ENCODE results near the gene OR2AT4. TPM values are rescaled to one million over a fixed set of nuclear protein-coding genes. Genes with fewer than 3 reads are reported as not detected.
"Not testable (repeated sequence)": the region's sequence is repeated elsewhere in the genome, so short reads cannot be mapped to it uniquely, and the experiment has no call there.

Gene OR2AT4
- total RNA-seq, 3 donors from 2014 or later (not counting 1 experiment from before 2014, with no cell fraction given), result not detected

DNA sequence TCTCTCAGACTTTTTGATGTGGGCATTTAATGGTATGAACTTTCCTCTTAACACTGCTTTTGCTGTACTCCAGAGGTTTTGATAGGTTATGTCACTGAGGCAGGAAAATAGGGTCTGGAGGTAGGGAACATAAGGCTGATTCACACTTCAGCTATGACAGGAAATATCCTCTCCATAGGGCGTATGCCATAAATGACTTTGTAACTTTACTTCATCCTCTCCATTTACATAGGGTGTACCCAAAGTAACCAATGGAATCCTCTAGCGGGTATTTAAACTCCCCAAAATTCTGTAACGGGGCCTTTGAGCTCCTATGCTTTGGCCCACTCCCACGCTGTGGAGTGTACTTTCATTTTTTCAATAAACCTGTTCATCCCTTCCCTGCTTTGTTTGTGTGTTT lies 49.5 kb downstream of the OR2AT4 start:
- Mint-ChIP-seq H3K9me3 (no peaks in the 10 kb centered on the region), H3K4me3 (no peak overlapping the region), H3K36me3 (no peaks in the 10 kb centered on the region), H3K27me3 (ENCODE audit: low read depth in 2 of 2) (peaks cover 12 to 14% of the 10 kb centered on the region in 2 donors), H3K27ac (no peak overlapping the region), H3K4me1 (no peaks in the 10 kb centered on the region)
- Histone ChIP-seq H3K9me3 (ENCODE audit: control insufficient read depth, insufficient read depth, low read length) (no peaks in the 10 kb centered on the region), H3K27ac (ENCODE audit: low read length) (no peak overlapping the region), H3K4me1 (ENCODE audit: control insufficient read depth, insufficient read depth, low read length) (no peaks in the 10 kb centered on the region), H3K36me3 (ENCODE audit: control insufficient read depth, insufficient read depth, low read length) (no peaks in the 10 kb centered on the region), H3K27me3 (ENCODE audit: control insufficient read depth, insufficient read depth, low read length) (no peaks in the 10 kb centered on the region), H3K4me3 (ENCODE audit: low read length) (no peak overlapping the region)
- WGBS (ENCODE audit: insufficient coverage), result 93% methylated on average over 4 of the region's 4 CpGs
- ATAC-seq (no peak), DNase-seq (no peak)
- intact Hi-C loops (cut with micrococcal nuclease), result no loop called here
- TF ChIP-seq, protein P1, sequence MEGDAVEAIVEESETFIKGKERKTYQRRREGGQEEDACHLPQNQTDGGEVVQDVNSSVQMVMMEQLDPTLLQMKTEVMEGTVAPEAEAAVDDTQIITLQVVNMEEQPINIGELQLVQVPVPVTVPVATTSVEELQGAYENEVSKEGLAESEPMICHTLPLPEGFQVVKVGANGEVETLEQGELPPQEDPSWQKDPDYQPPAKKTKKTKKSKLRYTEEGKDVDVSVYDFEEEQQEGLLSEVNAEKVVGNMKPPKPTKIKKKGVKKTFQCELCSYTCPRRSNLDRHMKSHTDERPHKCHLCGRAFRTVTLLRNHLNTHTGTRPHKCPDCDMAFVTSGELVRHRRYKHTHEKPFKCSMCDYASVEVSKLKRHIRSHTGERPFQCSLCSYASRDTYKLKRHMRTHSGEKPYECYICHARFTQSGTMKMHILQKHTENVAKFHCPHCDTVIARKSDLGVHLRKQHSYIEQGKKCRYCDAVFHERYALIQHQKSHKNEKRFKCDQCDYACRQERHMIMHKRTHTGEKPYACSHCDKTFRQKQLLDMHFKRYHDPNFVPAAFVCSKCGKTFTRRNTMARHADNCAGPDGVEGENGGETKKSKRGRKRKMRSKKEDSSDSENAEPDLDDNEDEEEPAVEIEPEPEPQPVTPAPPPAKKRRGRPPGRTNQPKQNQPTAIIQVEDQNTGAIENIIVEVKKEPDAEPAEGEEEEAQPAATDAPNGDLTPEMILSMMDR (IDR thresholded peaks at IDR 0.05), result no peak

GRCh38 chr11:75046668-75047067 lies 50.0 kb downstream of the OR2AT4 start:
- WGBS (ENCODE audit: insufficient coverage), result 86% methylated on average over 5 of the region's 5 CpGs
- H3K9me3 Mint-ChIP-seq; intact Hi-C loops (cut with micrococcal nuclease); DNase-seq; H3K4me3 Mint-ChIP-seq; ATAC-seq; H3K27me3 ChIP-seq (ENCODE audit: control insufficient read depth, insufficient read depth, low read length); H3K4me3 ChIP-seq (ENCODE audit: low read length); H3K27ac Mint-ChIP-seq; H3K4me1 Mint-ChIP-seq; H3K36me3 Mint-ChIP-seq; H3K36me3 ChIP-seq (ENCODE audit: control insufficient read depth, insufficient read depth, low read length); H3K4me1 ChIP-seq (ENCODE audit: control insufficient read depth, insufficient read depth, low read length); H3K27ac ChIP-seq (ENCODE audit: low read length); H3K9me3 ChIP-seq (ENCODE audit: control insufficient read depth, insufficient read depth, low read length): not testable (repeated sequence)
- peaks cover 13 to 17% of the 10 kb centered on the region in 2 donors for H3K27me3 Mint-ChIP-seq (ENCODE audit: low read depth in 2 of 2)

DNA sequence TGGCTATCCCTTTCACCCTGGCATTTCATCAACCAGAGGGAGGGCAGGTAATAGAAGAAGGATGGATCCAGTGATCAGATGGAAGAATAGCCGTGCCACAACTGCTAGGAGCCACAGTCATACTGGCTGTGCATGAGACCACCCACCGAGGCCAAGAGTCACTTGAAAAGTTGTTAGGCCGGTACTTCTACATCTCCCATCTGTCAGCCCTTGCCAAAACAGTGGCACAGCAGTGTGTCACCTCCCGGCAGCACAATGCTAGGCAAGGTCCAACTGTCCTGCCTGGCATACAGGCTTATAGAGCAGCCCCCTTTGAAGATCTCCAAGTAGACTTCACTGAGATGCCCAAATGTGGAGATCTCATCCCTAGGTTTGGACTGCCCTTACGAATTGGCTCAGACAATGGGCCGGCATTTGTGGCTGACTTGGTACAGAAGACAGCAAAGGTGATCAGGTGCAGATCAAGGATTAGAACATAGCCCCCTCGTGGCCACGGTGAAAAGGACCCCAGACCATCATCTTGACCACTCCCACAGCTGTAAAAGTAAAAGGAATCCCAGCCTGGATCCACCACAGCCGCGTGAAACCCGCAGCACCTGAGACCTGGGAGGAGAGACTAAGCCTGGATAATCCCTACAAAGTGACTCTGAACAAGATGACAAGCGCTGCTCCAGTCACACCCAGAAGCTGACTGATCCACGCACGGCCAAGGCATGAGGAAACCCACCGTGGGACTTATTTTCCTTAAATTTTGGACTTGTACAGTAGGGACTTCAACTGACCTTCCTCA lies 52.1 kb downstream of the OR2AT4 start:
- H3K36me3 ChIP-seq (ENCODE audit: control insufficient read depth, insufficient read depth, low read length); H3K4me1 ChIP-seq (ENCODE audit: control insufficient read depth, insufficient read depth, low read length); H3K4me3 ChIP-seq (ENCODE audit: low read length); H3K4me1 Mint-ChIP-seq; H3K9me3 Mint-ChIP-seq; DNase-seq; H3K27ac Mint-ChIP-seq; H3K9me3 ChIP-seq (ENCODE audit: control insufficient read depth, insufficient read depth, low read length); ATAC-seq; H3K36me3 Mint-ChIP-seq; H3K27ac ChIP-seq (ENCODE audit: low read length); H3K4me3 Mint-ChIP-seq; H3K27me3 ChIP-seq (ENCODE audit: control insufficient read depth, insufficient read depth, low read length); intact Hi-C loops (cut with micrococcal nuclease): not testable (repeated sequence)
- peaks cover 11 to 15% of the 10 kb centered on the region in 2 donors for H3K27me3 Mint-ChIP-seq (ENCODE audit: low read depth in 2 of 2)
- 87% methylated on average over 15 of the region's 15 CpGs for WGBS (ENCODE audit: insufficient coverage)

DNA sequence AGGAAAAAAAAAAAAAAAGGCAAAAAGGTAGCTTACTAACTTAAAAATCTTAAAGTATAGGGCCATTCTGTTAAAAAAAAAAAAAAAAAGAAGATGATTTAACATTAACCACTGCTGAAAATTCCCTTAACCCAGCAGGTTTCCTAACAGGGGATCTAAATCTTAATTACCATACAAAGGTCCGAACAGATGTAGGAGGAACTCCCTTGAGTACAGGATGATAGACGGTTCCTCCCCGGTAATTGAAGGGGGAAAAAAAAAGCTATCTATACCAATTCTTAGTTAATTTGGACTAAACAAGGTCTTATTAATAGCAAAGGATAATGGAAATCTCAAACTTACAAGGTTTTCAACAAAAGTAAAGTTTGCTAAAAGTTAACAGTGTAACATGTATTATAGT lies 54.9 kb downstream of the OR2AT4 start:
- peaks cover 5 to 15% of the 10 kb centered on the region in 2 donors for H3K27me3 Mint-ChIP-seq (ENCODE audit: low read depth in 2 of 2)
- H3K4me3 Mint-ChIP-seq; H3K4me1 Mint-ChIP-seq; H3K9me3 ChIP-seq (ENCODE audit: control insufficient read depth, insufficient read depth, low read length); H3K4me3 ChIP-seq (ENCODE audit: low read length); H3K36me3 ChIP-seq (ENCODE audit: control insufficient read depth, insufficient read depth, low read length); H3K9me3 Mint-ChIP-seq; H3K27ac Mint-ChIP-seq; H3K4me1 ChIP-seq (ENCODE audit: control insufficient read depth, insufficient read depth, low read length); H3K27me3 ChIP-seq (ENCODE audit: control insufficient read depth, insufficient read depth, low read length); ATAC-seq; DNase-seq; H3K27ac ChIP-seq (ENCODE audit: low read length); intact Hi-C loops (cut with micrococcal nuclease); H3K36me3 Mint-ChIP-seq: not testable (repeated sequence)
- WGBS (ENCODE audit: insufficient coverage), result 40% methylated on average over 1 of the region's 3 CpGs

DNA sequence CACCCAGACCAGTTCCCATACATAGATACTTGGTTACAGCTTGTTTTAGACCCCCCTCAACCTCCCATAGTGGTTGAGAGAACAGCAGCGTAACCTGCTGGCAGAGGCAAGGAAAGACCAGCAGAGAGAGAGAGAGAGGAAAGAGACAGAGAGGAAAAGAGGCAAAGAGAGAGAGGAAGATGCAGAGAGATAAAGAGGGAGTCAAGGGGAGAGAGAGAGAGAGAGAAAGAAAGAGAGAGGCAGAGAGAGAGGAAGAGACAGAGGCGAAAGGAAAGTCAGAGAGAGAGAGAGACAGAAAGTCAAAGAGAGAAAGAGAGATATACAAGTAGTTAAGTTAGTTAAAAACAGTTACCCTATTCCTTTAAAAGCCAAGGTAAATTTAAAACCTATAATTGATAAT lies 55.4 kb downstream of the OR2AT4 start:
- Histone ChIP-seq H3K27ac (ENCODE audit: low read length) (no peak overlapping the region), H3K4me1 (ENCODE audit: control insufficient read depth, insufficient read depth, low read length) (no peaks in the 10 kb centered on the region), H3K27me3 (ENCODE audit: control insufficient read depth, insufficient read depth, low read length) (no peaks in the 10 kb centered on the region), H3K36me3 (ENCODE audit: control insufficient read depth, insufficient read depth, low read length) (no peaks in the 10 kb centered on the region), H3K4me3 (ENCODE audit: low read length) (no peak overlapping the region), H3K9me3 (ENCODE audit: control insufficient read depth, insufficient read depth, low read length) (no peaks in the 10 kb centered on the region)
- no peak overlapping the region for H3K27ac Mint-ChIP-seq
- ATAC-seq (no peak), DNase-seq (no peak)
- intact Hi-C loops (cut with micrococcal nuclease), result no loop called here
- H3K9me3 Mint-ChIP-seq, result no peaks in the 10 kb centered on the region
- TF ChIP-seq, protein P1 (IDR thresholded peaks at IDR 0.05), result no peak
- H3K4me3 Mint-ChIP-seq, result no peak overlapping the region
- no peaks in the 10 kb centered on the region for H3K36me3 Mint-ChIP-seq
- H3K27me3 Mint-ChIP-seq (ENCODE audit: low read depth in 2 of 2), result peaks cover 5 to 15% of the 10 kb centered on the region in 2 donors
- H3K4me1 Mint-ChIP-seq, result no peaks in the 10 kb centered on the region
- WGBS (ENCODE audit: insufficient coverage), result 100% methylated on average over 2 of the region's 2 CpGs
